Upper lobe of left lung (tissue), 4 donors: Measurements from ENCODE around the gene FOXL3.

Experiments
- EP300 ChIP-seq, 4 donors: sonication (generic); formaldehyde crosslinking; IDR thresholded peaks; one replicate each; pipeline ENCODE4 v1.5.1; 2017; ENCODE audit warnings: antibody characterized with exemption in 4 of 4, control low read depth in 2 of 4
- POLR2A ChIP-seq, 4 donors: fragments of 450-650 bp; IDR thresholded peaks; one replicate each; pipeline ENCODE4 v1.5.1; 2016 to 2017; ENCODE audit warnings: antibody characterized with exemption in 4 of 4, mild to moderate bottlenecking in 2 of 4
- POLR2AphosphoS5 ChIP-seq, 2 donors: sonication (generic); formaldehyde crosslinking; IDR thresholded peaks; one replicate each; pipeline ENCODE4 v1.5.1; 2017; ENCODE audit warnings: antibody characterized with exemption in 2 of 2
- TF ChIP-seq, protein P1 (sequence below), 6 experiments: fragments of 450-650 bp in 4 of 6; fragments of 200-600 bp in 2 of 6; sonication (generic) in 2 of 6; IDR thresholded peaks; one replicate each; pipeline ENCODE4 v1.5.1; 2016 to 2019; ENCODE audit warnings: antibody characterized with exemption in 6 of 6

DNA sequence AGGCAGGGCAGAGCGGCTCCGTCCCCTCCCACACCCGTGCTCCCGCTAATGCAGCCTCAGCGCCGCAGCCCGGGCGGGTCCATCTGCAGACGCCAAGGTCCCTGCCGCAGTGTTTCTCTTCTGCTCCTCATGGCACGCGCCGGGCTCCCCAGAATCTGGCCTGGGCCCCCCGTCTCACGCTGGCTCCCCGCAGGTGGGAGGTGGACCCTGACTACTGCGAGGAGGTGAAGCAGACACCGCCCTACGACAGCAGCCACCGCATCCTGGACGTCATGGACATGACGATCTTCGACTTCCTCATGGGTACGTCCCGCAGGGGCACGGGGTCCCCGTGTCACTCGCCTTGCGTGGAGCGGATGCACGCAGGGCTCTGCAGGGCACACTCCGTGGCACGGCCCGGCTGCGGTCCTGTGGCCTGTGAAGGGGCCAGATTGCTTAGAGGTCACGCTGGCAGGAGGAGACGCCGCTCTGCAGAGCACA lies 33.5 kb upstream of the FOXL3 start:
- no peak for TF ChIP-seq POLR2A (IDR thresholded peaks at IDR 0.05)
- TF ChIP-seq, protein P1, sequence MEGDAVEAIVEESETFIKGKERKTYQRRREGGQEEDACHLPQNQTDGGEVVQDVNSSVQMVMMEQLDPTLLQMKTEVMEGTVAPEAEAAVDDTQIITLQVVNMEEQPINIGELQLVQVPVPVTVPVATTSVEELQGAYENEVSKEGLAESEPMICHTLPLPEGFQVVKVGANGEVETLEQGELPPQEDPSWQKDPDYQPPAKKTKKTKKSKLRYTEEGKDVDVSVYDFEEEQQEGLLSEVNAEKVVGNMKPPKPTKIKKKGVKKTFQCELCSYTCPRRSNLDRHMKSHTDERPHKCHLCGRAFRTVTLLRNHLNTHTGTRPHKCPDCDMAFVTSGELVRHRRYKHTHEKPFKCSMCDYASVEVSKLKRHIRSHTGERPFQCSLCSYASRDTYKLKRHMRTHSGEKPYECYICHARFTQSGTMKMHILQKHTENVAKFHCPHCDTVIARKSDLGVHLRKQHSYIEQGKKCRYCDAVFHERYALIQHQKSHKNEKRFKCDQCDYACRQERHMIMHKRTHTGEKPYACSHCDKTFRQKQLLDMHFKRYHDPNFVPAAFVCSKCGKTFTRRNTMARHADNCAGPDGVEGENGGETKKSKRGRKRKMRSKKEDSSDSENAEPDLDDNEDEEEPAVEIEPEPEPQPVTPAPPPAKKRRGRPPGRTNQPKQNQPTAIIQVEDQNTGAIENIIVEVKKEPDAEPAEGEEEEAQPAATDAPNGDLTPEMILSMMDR (IDR thresholded peaks at IDR 0.05) = no peak
- TF ChIP-seq POLR2AphosphoS5 (IDR thresholded peaks at IDR 0.05) = no peak
- no peak for TF ChIP-seq EP300 (IDR thresholded peaks at IDR 0.05)
